Duodenal mucosa (tissue), 2 donors: Measurements from ENCODE around the gene DTNB.
A peak's percentile ranks its signal among the peaks of the same experiment; 100 is the strongest.
"Not testable (repeated sequence)": the region's sequence is repeated elsewhere in the genome, so short reads cannot be mapped to it uniquely, and the experiment has no call there.

Experiments used
- H3K27ac ChIP-seq: one replicate; pipeline ENCODE4 v1.7.0; 2013; ENCODE audit warnings: low read depth, low read length
- H3K27me3 ChIP-seq, 2 donors: one replicate each; pipeline ENCODE4 v1.7.0; 2013; ENCODE audit warnings: low read length in 2 of 2, control low read depth in 1 of 2; ENCODE audit not compliant: insufficient read depth in 2 of 2, control insufficient read depth in 1 of 2
- H3K36me3 ChIP-seq, 2 donors: one replicate each; pipeline ENCODE4 v1.7.0; 2013; ENCODE audit warnings: low read length in 2 of 2, control low read depth in 1 of 2; ENCODE audit not compliant: insufficient read depth in 2 of 2, control insufficient read depth in 1 of 2
- H3K4me1 ChIP-seq, 2 donors: one replicate each; pipeline ENCODE4 v1.7.0; 2013; ENCODE audit warnings: low read length in 2 of 2, control low read depth in 1 of 2; ENCODE audit not compliant: insufficient read depth in 2 of 2, control insufficient read depth in 1 of 2
- H3K4me3 ChIP-seq, 2 donors: one replicate each; pipeline ENCODE4 v1.7.0; 2013; ENCODE audit warnings: low read length in 2 of 2, low read depth in 1 of 2
- H3K9ac ChIP-seq, 2 donors: one replicate each; pipeline ENCODE4 v1.7.0; 2013; ENCODE audit warnings: low read length in 2 of 2, low read depth in 1 of 2
- H3K9me3 ChIP-seq, 2 donors: one replicate each; pipeline ENCODE4 v1.7.0; 2013; ENCODE audit warnings: low read length in 2 of 2, control low read depth in 1 of 2; ENCODE audit not compliant: control insufficient read depth in 1 of 2

Gene DTNB

DNA sequence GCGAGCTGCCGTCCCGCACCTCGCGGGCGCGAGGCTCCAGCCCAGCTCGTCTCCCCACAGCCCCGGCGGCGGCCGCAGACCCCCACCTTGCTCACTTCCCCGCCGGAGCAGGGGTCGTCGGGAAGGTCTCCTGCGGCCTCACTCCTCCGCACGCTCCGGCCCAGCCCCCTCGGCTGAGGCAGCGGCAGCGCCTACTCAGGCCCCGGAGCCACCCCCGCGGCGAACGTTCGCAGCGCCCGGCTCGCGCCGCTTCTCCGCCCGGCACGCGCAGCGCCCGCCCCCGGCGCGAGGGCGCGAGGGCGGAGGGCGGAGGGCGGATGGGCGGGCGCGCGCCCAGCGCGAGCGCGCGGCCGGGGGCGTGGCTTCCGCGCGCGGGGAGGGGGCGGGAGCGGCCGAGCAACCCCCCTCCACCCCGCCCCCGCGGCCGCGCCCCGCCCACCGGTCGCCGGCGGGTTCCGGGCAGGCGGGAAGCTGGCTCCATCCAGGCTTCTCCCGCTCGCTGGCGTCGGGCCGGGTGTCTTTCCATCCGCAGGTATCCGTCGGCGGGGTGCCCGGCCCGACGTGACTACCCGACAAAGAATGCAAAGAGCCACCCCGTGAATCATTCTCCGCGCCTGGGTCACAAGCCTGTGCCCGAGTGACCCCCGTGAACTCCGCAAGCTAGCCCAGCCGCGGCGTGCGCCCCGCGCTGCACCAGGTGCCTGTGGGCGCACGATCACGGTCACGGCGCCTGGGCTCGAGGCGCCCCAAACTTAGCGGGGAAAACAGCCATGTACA, at the start of gene DTNB:
Gene DTNB (minus strand): TSS at position 278 of the 777 bp plus-strand sequence. CDS start 20,917 bp downstream, outside the sequence.
- Histone ChIP-seq H3K9me3 (no peaks in the 10 kb centered on the region), H3K36me3 (no peaks in the 10 kb centered on the region), H3K4me3 (peak within 1 kb of the TSS; percentile 68 to 79), H3K4me1 (peaks cover 8% of the 10 kb centered on the region in 2 donors), H3K9ac (peak within 1 kb of the TSS; percentile 23 to 70), H3K27me3 (peaks cover 5 to 20% of the 10 kb centered on the region in 2 donors), H3K27ac (peak within 1 kb of the TSS; percentile 61)

GRCh38 chr2:25722224-25722623, 48.8 kb upstream of the DTNB start:
- Histone ChIP-seq H3K9me3 (no peaks in the 10 kb centered on the region), H3K27me3 (peaks cover 0 to 8% of the 10 kb centered on the region in 2 donors), H3K4me1 (no peaks in the 10 kb centered on the region), H3K36me3 (no peaks in the 10 kb centered on the region), H3K4me3 (no peak overlapping the region), H3K27ac (no peak overlapping the region), H3K9ac (no peak overlapping the region)

- no peaks in the 10 kb centered on the region for H3K4me1 ChIP-seq
Measured at GRCh38 chr2:25720575-25720974, 47.2 kb upstream of the DTNB start.

DNA sequence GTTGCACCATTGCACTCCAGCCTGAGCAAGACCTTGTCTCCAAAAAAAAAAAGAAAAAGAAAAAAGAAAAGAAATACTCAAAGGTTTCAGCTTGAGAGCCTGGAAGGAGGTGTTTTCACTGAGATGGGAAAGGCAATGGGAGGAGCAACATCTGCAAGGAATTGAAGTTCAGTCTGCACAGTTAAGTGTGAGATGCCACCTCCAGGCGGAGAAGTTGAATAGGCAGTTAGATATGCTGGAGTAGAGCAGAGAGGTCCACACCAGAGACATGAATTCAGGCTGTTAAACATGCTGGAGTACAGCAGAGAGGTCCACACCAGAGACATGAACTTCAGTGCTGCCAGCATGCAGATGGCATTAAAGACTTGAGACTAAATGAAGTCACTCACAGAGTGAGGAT, 41.4 kb upstream of the DTNB start:
- Histone ChIP-seq H3K9ac (no peak overlapping the region), H3K4me1 (no peaks in the 10 kb centered on the region), H3K27me3 (peaks cover 0 to 5% of the 10 kb centered on the region in 2 donors), H3K4me3 (no peak overlapping the region), H3K36me3 (no peaks in the 10 kb centered on the region), H3K27ac (no peak overlapping the region), H3K9me3 (no peaks in the 10 kb centered on the region)

More at GRCh38 chr2:25720575-25720974, 47.2 kb upstream of the DTNB start:
- no peak overlapping the region for H3K4me3 ChIP-seq
- no peaks in the 10 kb centered on the region for H3K36me3 ChIP-seq
- no peak overlapping the region for H3K9ac ChIP-seq
- H3K9me3 ChIP-seq = no peaks in the 10 kb centered on the region
- no peak overlapping the region for H3K27ac ChIP-seq
- H3K27me3 ChIP-seq = peaks cover 0 to 8% of the 10 kb centered on the region in 2 donors

GRCh38 chr2:25712455-25712854, 39.1 kb upstream of the DTNB start:
- H3K4me1 ChIP-seq = no peaks in the 10 kb centered on the region
- no peak overlapping the region for H3K27ac ChIP-seq
- peaks cover 0 to 5% of the 10 kb centered on the region in 2 donors for H3K27me3 ChIP-seq
- H3K36me3 ChIP-seq = no peaks in the 10 kb centered on the region
- H3K9me3 ChIP-seq = no peaks in the 10 kb centered on the region
- no peak overlapping the region for H3K4me3 ChIP-seq
- H3K9ac ChIP-seq = no peak overlapping the region

DNA sequence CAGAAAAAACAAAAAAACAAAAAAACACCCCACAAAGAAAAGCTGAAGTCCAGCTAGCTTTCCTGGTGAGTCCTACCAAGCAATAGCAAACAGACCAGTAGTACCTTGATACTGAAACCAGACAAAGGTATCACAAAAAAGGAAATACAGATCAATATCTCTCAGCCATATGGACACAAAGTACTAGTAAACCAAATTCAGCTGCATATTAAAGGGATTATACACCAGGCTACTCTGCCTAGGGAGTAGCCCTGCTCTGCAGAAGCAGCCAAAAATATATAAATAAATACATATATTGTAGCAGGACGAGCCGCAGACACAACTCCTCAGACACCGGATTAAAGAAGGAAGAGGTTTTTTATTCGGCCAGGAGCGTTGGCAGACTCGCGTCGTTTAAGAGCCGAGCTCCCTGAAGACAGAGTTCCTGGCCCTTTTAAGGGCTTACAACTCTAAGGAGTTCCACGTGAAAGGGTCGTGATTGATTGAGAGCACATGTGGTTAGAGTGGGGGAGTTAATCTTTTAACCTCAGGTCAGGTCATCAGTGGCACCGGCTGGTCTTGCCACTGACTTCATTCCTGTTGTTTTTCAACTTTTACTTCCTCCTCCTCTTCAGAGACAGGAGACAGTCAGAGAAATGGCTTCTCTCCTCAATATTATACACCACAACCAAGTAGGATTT, 38.4 kb upstream of the DTNB start:
- Histone ChIP-seq H3K27ac (no peak overlapping the region), H3K27me3 (peaks cover 0 to 5% of the 10 kb centered on the region in 2 donors), H3K9ac (no peak overlapping the region), H3K4me3 (peak overlapping the region in 1 of 2 donors; percentile 32), H3K4me1 (no peaks in the 10 kb centered on the region), H3K9me3 (no peaks in the 10 kb centered on the region), H3K36me3 (no peaks in the 10 kb centered on the region)

- Histone ChIP-seq H3K9ac (no peak overlapping the region), H3K27me3 (peaks cover 0 to 5% of the 10 kb centered on the region in 2 donors), H3K4me3 (no peak overlapping the region), H3K4me1 (no peaks in the 10 kb centered on the region), H3K9me3 (no peaks in the 10 kb centered on the region), H3K27ac (no peak overlapping the region), H3K36me3 (no peaks in the 10 kb centered on the region)
Measured at GRCh38 chr2:25710750-25711149, 37.4 kb upstream of the DTNB start.

DNA sequence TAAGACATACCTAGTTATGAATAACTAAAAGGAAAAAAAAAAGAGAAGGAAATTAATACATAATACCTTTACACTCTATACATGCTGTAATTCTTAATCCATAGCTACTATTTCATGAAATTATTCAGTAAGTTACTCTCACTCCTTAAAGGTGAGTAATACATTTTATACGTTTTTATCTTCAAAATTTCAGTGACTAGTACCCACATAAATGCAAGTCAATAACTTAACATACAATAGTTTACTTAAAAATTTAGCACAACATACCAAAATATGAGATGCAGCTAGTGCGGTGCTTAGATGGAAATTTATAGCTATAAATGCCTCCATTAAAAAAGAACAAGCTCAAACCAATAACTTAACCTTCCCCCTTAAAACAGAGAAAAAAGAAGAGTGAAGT, 36.0 kb upstream of the DTNB start:
- Histone ChIP-seq H3K9ac (no peak overlapping the region), H3K9me3 (no peaks in the 10 kb centered on the region), H3K27me3 (no peaks in the 10 kb centered on the region), H3K4me3 (no peak overlapping the region), H3K27ac (no peak overlapping the region), H3K4me1 (no peaks in the 10 kb centered on the region), H3K36me3 (no peaks in the 10 kb centered on the region)

GRCh38 chr2:25707927-25708590, 34.7 kb upstream of the DTNB start:
- Histone ChIP-seq H3K9me3 (no peaks in the 10 kb centered on the region), H3K4me3 (no peak overlapping the region), H3K4me1 (no peaks in the 10 kb centered on the region), H3K27ac (no peak overlapping the region), H3K27me3 (no peaks in the 10 kb centered on the region), H3K9ac (no peak overlapping the region), H3K36me3 (no peaks in the 10 kb centered on the region)

DNA sequence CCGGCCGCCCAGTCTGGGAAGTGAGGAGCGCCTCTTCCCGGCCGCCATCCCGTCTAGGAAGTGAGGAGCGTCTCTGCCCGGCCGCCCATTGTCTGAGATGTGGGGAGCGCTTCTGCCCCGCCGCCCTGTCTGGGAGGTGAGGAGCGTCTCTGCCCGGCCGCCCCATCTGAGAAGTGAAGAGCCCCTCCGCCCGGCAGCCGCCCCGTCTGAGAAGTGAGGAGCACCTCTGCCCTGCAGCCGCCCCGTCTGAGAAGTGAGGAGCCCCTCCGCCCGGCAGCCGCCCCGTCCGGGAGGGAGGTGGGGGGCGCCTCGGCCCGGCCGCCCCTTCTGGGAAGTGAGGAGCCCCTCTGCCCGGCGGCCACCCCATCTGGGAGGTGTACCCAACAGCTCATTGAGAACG, 32.2 kb upstream of the DTNB start:
- H3K4me1 ChIP-seq, H3K27me3 ChIP-seq, H3K4me3 ChIP-seq, H3K9me3 ChIP-seq, H3K9ac ChIP-seq, H3K36me3 ChIP-seq, H3K27ac ChIP-seq: not testable (repeated sequence)
